ENCODE results near the gene KRTAP4-9.
"Not testable (repeated sequence)": the region's sequence is repeated elsewhere in the genome, so short reads cannot be mapped to it uniquely, and the experiment has no call there.

GRCh38 chr17:41065016-41065689, 40.0 kb upstream of the KRTAP4-9 start:
- TF ChIP-seq CTCF (IDR thresholded peaks at IDR 0.05; ENCODE audit: low read length); EZH2 (IDR thresholded peaks at IDR 0.05; ENCODE audit: borderline replicate concordance, low read length): not testable (repeated sequence)

Data from OCI-LY1 (cell line).